Adrenal gland (tissue), 5 donors: ENCODE results near the gene NEGR1.

Source experiments
- CTCF ChIP-seq, 6 experiments: fragments of 450-650 bp in 4 of 6; fragments of 200-600 bp in 2 of 6; sonication (generic) in 1 of 6; IDR thresholded peaks; 1 replicate in 5 of 6; 2 replicates in 1 of 6; pipeline versions ENCODE4 v1.5.1 to v1.8.0; 2016 to 2021; ENCODE audit warnings: antibody characterized with exemption in 6 of 6, mild to moderate bottlenecking in 2 of 6, moderate library complexity in 1 of 6
- POLR2A ChIP-seq, 2 donors: fragments of 450-650 bp; IDR thresholded peaks; one replicate each; pipeline ENCODE4 v1.6.1; 2017; ENCODE audit warnings: antibody characterized with exemption in 2 of 2, mild to moderate bottlenecking in 2 of 2, moderate library complexity in 1 of 2
- donor health status: DM: no; HTN: no; CAD: no.

DNA sequence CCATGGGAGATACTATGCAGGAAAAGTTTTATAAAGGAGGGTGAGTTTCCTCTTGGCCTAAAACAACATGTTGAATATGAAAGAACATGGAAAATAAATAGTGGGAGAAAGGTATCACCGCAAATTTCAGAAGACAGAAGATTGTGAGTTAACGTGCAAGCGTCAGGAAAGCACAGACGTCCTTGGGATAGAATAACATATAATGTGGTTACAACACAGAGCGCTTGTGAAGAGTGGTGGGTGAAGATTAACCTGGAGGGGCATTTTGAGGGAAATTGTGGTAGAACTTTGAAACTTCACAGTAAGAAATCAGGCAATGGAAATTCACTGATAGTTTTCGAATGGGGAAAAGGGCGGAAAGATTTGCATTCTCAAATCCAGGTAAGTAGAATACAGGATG is 47.3 kb downstream of the NEGR1 start:
- TF ChIP-seq CTCF (IDR thresholded peaks at IDR 0.05) (no peak), POLR2A (IDR thresholded peaks at IDR 0.05) (no peak)
